Fibroblast of lung (primary cell): ENCODE measurements around the gene AMOTL2. TPM values are rescaled to one million over a fixed set of nuclear protein-coding genes. Genes with fewer than 3 reads are reported as not detected.

Experiments used
- DNase-seq, 2 donors: peaks; one replicate each; pipeline versions ENCODE4 v3.0.0 to v3.0.0-alpha.2; 2010; ENCODE audit warnings: low read depth in 2 of 2
- H2AFZ ChIP-seq: 2 replicates; pipeline ENCODE4 v1.5.1; 2012; ENCODE audit warnings: low read length, control low read depth, inconsistent platforms
- H3K27ac ChIP-seq: 2 replicates; pipeline ENCODE4 v1.5.1; 2011; ENCODE audit warnings: low read length, control low read depth; ENCODE audit not compliant: insufficient read depth
- H3K27me3 ChIP-seq: 2 replicates; pipeline ENCODE4 v1.5.1; 2011; ENCODE audit warnings: mild to moderate bottlenecking, low read length; ENCODE audit not compliant: control insufficient read depth, insufficient read depth
- H3K36me3 ChIP-seq: 2 replicates; pipeline ENCODE4 v1.5.1; 2011; ENCODE audit warnings: low read length; ENCODE audit not compliant: control insufficient read depth, insufficient read depth
- H3K4me1 ChIP-seq: 2 replicates; pipeline ENCODE4 v1.5.1; 2011; ENCODE audit warnings: low read length; ENCODE audit not compliant: control insufficient read depth, insufficient read depth; ENCODE audit errors: extremely low read depth
- H3K4me2 ChIP-seq: 2 replicates; pipeline ENCODE4 v1.5.1; 2011; ENCODE audit warnings: low read length, control low read depth; ENCODE audit not compliant: insufficient read depth; ENCODE audit errors: extremely low read depth
- H3K4me3 ChIP-seq, 4 experiments: fragments of 200-600 bp in 1 of 4; sonication (generic) in 1 of 4; replicated peaks in 1 of 4; 2 replicates each; pipeline ENCODE4 v1.5.1; 2011 to 2016; ENCODE audit warnings: low read length in 4 of 4, low read depth in 3 of 4, mild to moderate bottlenecking in 3 of 4, control low read depth in 2 of 4, inconsistent platforms in 1 of 4, mixed read lengths in 1 of 4; ENCODE audit not compliant: insufficient read depth in 1 of 4; ENCODE audit errors: control extremely low read depth in 1 of 4
- H3K79me2 ChIP-seq: 2 replicates; pipeline ENCODE4 v1.5.1; 2012; ENCODE audit warnings: mild to moderate bottlenecking, low read length, inconsistent platforms; ENCODE audit not compliant: control insufficient read depth, insufficient read depth
- H3K9ac ChIP-seq: 2 replicates; pipeline ENCODE4 v1.5.1; 2011; ENCODE audit warnings: mild to moderate bottlenecking, low read length, control low read depth; ENCODE audit not compliant: insufficient read depth
- H3K9me3 ChIP-seq: 2 replicates; pipeline ENCODE4 v1.5.1; 2012; ENCODE audit warnings: low read depth, low read length; ENCODE audit not compliant: control insufficient read depth, insufficient read depth
- H4K20me1 ChIP-seq: 2 replicates; pipeline ENCODE4 v1.5.1; 2011; ENCODE audit warnings: low read length; ENCODE audit not compliant: control insufficient read depth, insufficient read depth; ENCODE audit errors: extremely low read depth
- EZH2 ChIP-seq: IDR thresholded peaks from 2 replicates; pipeline ENCODE4 v1.5.1; 2012; ENCODE audit warnings: low read length, control low read depth, mild to moderate bottlenecking; ENCODE audit errors: missing control alignments
- polyA plus RNA-seq, 2 donors: library from polyadenylated mRNA; depleted of rRNA in 1 of 2; stranded (reverse) in 1 of 2; unstranded in 1 of 2; fragments of >200 nt; gene quantifications; 2 replicates each; pipeline ENCODE4 v1.2.1, GENCODE V29; 2011 to 2012; ENCODE audit warnings: missing spikeins in 1 of 2
- total RNA-seq: library from RNA; depleted of rRNA; stranded (reverse); fragments of >200 nt; gene quantifications from 2 replicates; pipeline ENCODE4 v1.2.1, GENCODE V29; 2014
- TF ChIP-seq, protein P1 (sequence below), 2 donors: IDR thresholded peaks in 1 of 2; conservative IDR thresholded peaks in 1 of 2; 1 replicate in 1 of 2; 2 replicates in 1 of 2; pipeline ENCODE4 v1.5.1; 2011 to 2012; ENCODE audit warnings: low read length in 2 of 2, control low read depth in 1 of 2, inconsistent platforms in 1 of 2, low read depth in 1 of 2, mild to moderate bottlenecking in 1 of 2

Gene AMOTL2
- total and polyA plus RNA-seq, 2 donors (not counting 1 experiment from before 2014, with no cell fraction given) = 74.6 to 97.0 TPM

- no peaks in the 10 kb centered on the region for H3K9me3 ChIP-seq
- no peak overlapping the region for H3K9ac ChIP-seq
- H4K20me1 ChIP-seq = no peaks in the 10 kb centered on the region
- no peak overlapping the region for H3K4me3 ChIP-seq
- H3K27me3 ChIP-seq = no peaks in the 10 kb centered on the region
- TF ChIP-seq, protein P1, sequence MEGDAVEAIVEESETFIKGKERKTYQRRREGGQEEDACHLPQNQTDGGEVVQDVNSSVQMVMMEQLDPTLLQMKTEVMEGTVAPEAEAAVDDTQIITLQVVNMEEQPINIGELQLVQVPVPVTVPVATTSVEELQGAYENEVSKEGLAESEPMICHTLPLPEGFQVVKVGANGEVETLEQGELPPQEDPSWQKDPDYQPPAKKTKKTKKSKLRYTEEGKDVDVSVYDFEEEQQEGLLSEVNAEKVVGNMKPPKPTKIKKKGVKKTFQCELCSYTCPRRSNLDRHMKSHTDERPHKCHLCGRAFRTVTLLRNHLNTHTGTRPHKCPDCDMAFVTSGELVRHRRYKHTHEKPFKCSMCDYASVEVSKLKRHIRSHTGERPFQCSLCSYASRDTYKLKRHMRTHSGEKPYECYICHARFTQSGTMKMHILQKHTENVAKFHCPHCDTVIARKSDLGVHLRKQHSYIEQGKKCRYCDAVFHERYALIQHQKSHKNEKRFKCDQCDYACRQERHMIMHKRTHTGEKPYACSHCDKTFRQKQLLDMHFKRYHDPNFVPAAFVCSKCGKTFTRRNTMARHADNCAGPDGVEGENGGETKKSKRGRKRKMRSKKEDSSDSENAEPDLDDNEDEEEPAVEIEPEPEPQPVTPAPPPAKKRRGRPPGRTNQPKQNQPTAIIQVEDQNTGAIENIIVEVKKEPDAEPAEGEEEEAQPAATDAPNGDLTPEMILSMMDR (conservative IDR thresholded peaks at IDR 0.05 in 1 of 2, IDR thresholded peaks at IDR 0.05 in 1 of 2; ENCODE audit: low read depth in 1 of 2, low read length in 2 of 2) = no peak
- no peak for TF ChIP-seq EZH2
- peaks cover 34% of the 10 kb centered on the region for H3K4me1 ChIP-seq
- H3K79me2 ChIP-seq = peaks cover 3% of the 10 kb centered on the region
- no peak overlapping the region for H3K27ac ChIP-seq
- peak in 1 of 2 donors; percentile 46 for DNase-seq
- H2AFZ ChIP-seq = no peak overlapping the region
- no peaks in the 10 kb centered on the region for H3K36me3 ChIP-seq
- no peak overlapping the region for H3K4me2 ChIP-seq
Observed at GRCh38 chr3:134309987-134310700, 64.1 kb downstream of the AMOTL2 start.

DNA sequence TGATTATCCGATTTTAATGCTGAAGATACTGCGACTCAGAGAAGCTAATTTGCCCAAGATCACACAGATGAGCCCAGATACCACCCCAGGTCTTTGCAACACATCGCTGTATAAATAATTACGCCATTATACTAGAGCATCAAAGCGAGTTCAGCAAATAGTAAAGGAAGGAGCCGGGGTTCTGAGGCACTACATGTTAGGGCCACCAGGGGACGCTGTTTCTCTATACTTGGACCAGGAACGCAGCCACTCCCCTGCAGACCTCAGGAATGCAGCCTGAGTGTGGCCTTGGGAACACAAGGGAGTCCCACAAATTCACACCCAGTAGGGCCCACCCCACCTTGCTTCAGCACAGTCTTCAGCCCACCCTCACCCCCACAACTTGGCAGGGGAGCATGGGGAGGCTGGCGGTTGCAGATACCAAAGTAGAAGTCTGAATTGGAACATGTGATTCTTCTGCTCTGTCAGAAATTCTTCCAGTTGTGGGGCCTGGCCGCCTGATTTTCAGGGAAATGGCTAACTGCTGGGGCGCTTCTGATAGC, 65.8 kb downstream of the AMOTL2 start:
- H3K79me2 ChIP-seq = no peaks in the 10 kb centered on the region
- peak overlapping the region; percentile 33 for H3K4me2 ChIP-seq
- peak overlapping the region; percentile 11 for H2AFZ ChIP-seq
- no peaks in the 10 kb centered on the region for H3K27me3 ChIP-seq
- peak overlapping the region; percentile 47 for H3K27ac ChIP-seq
- DNase-seq = peak; percentile 82
- H3K9ac ChIP-seq = no peak overlapping the region
- TF ChIP-seq, protein P1 (conservative IDR thresholded peaks at IDR 0.05 in 1 of 2, IDR thresholded peaks at IDR 0.05 in 1 of 2; ENCODE audit: low read depth in 1 of 2, low read length in 2 of 2) = peak; percentile 99 to 100
- TF ChIP-seq EZH2 = no peak
- H4K20me1 ChIP-seq = no peaks in the 10 kb centered on the region
- peak overlapping the region in 2 of 4 experiments; percentile 19 to 25 for H3K4me3 ChIP-seq
- no peaks in the 10 kb centered on the region for H3K9me3 ChIP-seq
- no peaks in the 10 kb centered on the region for H3K36me3 ChIP-seq
- H3K4me1 ChIP-seq = peaks cover 19% of the 10 kb centered on the region

DNA sequence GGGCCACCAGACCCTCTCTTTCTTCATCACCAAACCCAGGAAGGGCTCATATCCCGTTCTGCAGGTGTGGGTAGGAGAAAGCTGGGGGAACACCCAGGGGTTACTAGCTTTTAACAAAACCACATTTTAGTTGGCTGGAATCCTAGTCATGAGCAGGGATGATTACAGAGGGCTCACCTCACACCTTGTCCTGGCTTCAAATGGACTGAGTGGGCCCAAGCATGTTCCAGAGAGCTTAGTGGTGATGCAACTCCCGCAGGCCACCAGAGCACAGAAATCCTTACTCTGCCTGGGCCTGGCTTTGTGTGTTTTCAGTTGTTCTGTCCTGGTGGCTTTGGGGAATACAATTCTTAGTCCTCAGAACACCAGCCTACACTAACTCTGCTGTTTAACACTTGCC, 66.8 kb downstream of the AMOTL2 start:
- no peaks in the 10 kb centered on the region for H3K36me3 ChIP-seq
- no peaks in the 10 kb centered on the region for H3K9me3 ChIP-seq
- no peak overlapping the region for H3K27ac ChIP-seq
- DNase-seq = no peak
- no peak overlapping the region for H2AFZ ChIP-seq
- no peak overlapping the region for H3K4me3 ChIP-seq
- no peaks in the 10 kb centered on the region for H3K27me3 ChIP-seq
- peaks cover 19% of the 10 kb centered on the region for H3K4me1 ChIP-seq
- H3K79me2 ChIP-seq = no peaks in the 10 kb centered on the region
- no peak overlapping the region for H3K9ac ChIP-seq
- TF ChIP-seq EZH2 = no peak
- TF ChIP-seq, protein P1 (conservative IDR thresholded peaks at IDR 0.05 in 1 of 2, IDR thresholded peaks at IDR 0.05 in 1 of 2; ENCODE audit: low read depth in 1 of 2, low read length in 2 of 2) = no peak
- H4K20me1 ChIP-seq = no peaks in the 10 kb centered on the region
- H3K4me2 ChIP-seq = no peak overlapping the region
